Right lobe of liver (tissue), 6 donors: Measurements from ENCODE around the gene NAA50. TPM values are rescaled to one million over a fixed set of nuclear protein-coding genes. Genes with fewer than 3 reads are reported as not detected.

Experiments
- ATAC-seq, 4 donors: fragments of 200-7000 bp; cut with Tn5 transposase; one replicate each; pipeline ENCODE4 v1.9.1; 2020; ENCODE audit warnings: mild to moderate bottlenecking in 4 of 4, moderate library complexity in 4 of 4
- DNase-seq, 3 donors: peaks; one replicate each; pipeline ENCODE4 v3.0.0-alpha.2; 2020
- H3K27ac ChIP-seq, 3 donors: fragments of 200-600 bp; one replicate each; pipeline ENCODE4 v1.8.0; 2022
- H3K27me3 ChIP-seq, 2 donors: fragments of 200-600 bp; one replicate each; pipeline ENCODE4 v1.8.0; 2022
- H3K36me3 ChIP-seq, 4 donors: fragments of 200-600 bp; sonication (generic) in 1 of 4; one replicate each; pipeline versions ENCODE4 v1.5.1 to v1.8.0; 2017 to 2022; ENCODE audit warnings: control low read depth in 1 of 4
- H3K4me1 ChIP-seq, 4 donors: fragments of 200-600 bp; sonication (generic) in 1 of 4; one replicate each; pipeline versions ENCODE4 v1.5.1 to v1.8.0; 2017 to 2022; ENCODE audit warnings: control low read depth in 1 of 4
- H3K4me3 ChIP-seq, 3 donors: fragments of 200-600 bp; one replicate each; pipeline ENCODE4 v1.8.0; 2022
- H3K9me3 ChIP-seq, 4 donors: fragments of 200-600 bp; sonication (generic) in 1 of 4; one replicate each; pipeline versions ENCODE4 v1.5.1 to v1.8.0; 2017 to 2022; ENCODE audit warnings: control low read depth in 1 of 4
- CTCF ChIP-seq, 4 donors: fragments of 200-600 bp in 3 of 4; fragments of 450-650 bp in 1 of 4; IDR thresholded peaks; one replicate each; pipeline versions ENCODE4 v1.5.1 to v1.8.0; 2016 to 2022; ENCODE audit warnings: antibody characterized with exemption in 4 of 4, mild to moderate bottlenecking in 2 of 4
- POLR2A ChIP-seq: fragments of 450-650 bp; IDR thresholded peaks from one replicate; pipeline ENCODE4 v1.6.1; 2017; ENCODE audit warnings: antibody characterized with exemption, mild to moderate bottlenecking
- WGBS: methylation state at CpG from one replicate; pipeline ENCODE4 v1.1.6; 2018; ENCODE audit warnings: low coverage, low lambda C conversion rate; ENCODE audit not compliant: insufficient coverage; ENCODE audit errors: missing lambda C conversion rate; 5-methylcytosine and 5-hydroxymethylcytosine counted together
- intact Hi-C, 2 donors: fragments of 100-400 bp; cut with DNase I; formaldehyde crosslinking; loops; one replicate each; pipeline versions ENCODE4 v1.11.2 to v1.14.1; 2022
- total RNA-seq, 6 experiments: library from RNA; depleted of rRNA in 2 of 6; stranded (reverse); fragments of >200 nt in 2 of 6; fragmentation: NEBNext Ultra II Directional in 3 of 6; extraction: Animal tissue kit (Norgen Biotek cat#: 25700) in 3 of 6; gene quantifications; one replicate each; pipeline versions ENCODE4 v1.1.0 to v1.2.4, GENCODE V29; 2016 to 2023
- donor health status: DM: no; HTN: yes; CAD: no.
- donor health status: DM: no; HTN: no; CAD: no.
- donor health status: DM: no; HTN: no; CAD: no.
- donor health status: DM: no; HTN: yes; CAD: no.
- donor health status: DM: no; HTN: yes; CAD: no.

NAA50 gene
- total RNA-seq, 6 experiments from 2014 or later = 56.1 to 130 (median 60.9) TPM

- Histone ChIP-seq H3K36me3 (no peaks in the 10 kb centered on the region), H3K4me3 (no peak overlapping the region), H3K27me3 (no peaks in the 10 kb centered on the region), H3K4me1 (peaks cover 0 to 59% (median 21%) of the 10 kb centered on the region in 4 donors), H3K9me3 (no peaks in the 10 kb centered on the region), H3K27ac (no peak overlapping the region)
- no peak for TF ChIP-seq CTCF (IDR thresholded peaks at IDR 0.05)
- TF ChIP-seq POLR2A = no peak
- intact Hi-C loops = no loop called here
- WGBS = 55% methylated on average over 5 of the region's 5 CpGs
- DNase-seq (no peak), ATAC-seq (no peak)
Observed at GRCh38 chr3:113741086-113741485, 5.0 kb downstream of the NAA50 start.

GRCh38 chr3:113736548-113737089 is 9.4 kb downstream of the NAA50 start:
- ATAC-seq (peak; percentile 87 to 94 (median 90)), DNase-seq (no peak)
- Histone ChIP-seq H3K9me3 (no peaks in the 10 kb centered on the region), H3K36me3 (no peaks in the 10 kb centered on the region), H3K27me3 (no peaks in the 10 kb centered on the region), H3K4me1 (peaks cover 0 to 35% (median 11%) of the 10 kb centered on the region in 4 donors), H3K4me3 (no peak overlapping the region), H3K27ac (peak overlapping the region in 2 of 3 donors; percentile 39 to 40)
- intact Hi-C loops = no loop called here
- 14% methylated on average over 3 of the region's 3 CpGs for WGBS
- no peak for TF ChIP-seq POLR2A
- peak; percentile 58 to 76 (median 67) for TF ChIP-seq CTCF (IDR thresholded peaks at IDR 0.05)

GRCh38 chr3:113731694-113732093 is 14.4 kb downstream of the NAA50 start:
- WGBS = 80% methylated on average over 4 of the region's 4 CpGs
- ATAC-seq = no peak
- H3K9me3 ChIP-seq = no peaks in the 10 kb centered on the region
- H3K36me3 ChIP-seq = no peaks in the 10 kb centered on the region
- no peak for DNase-seq
- intact Hi-C loops = no loop called here
- TF ChIP-seq CTCF (IDR thresholded peaks at IDR 0.05) = no peak
- TF ChIP-seq POLR2A = no peak
- H3K4me1 ChIP-seq = peaks cover 0 to 13% (median 3%) of the 10 kb centered on the region in 4 donors
- no peaks in the 10 kb centered on the region for H3K27me3 ChIP-seq
- no peak overlapping the region for H3K4me3 ChIP-seq
- H3K27ac ChIP-seq = no peak overlapping the region

GRCh38 chr3:113730550-113730949 is 15.5 kb downstream of the NAA50 start:
- ATAC-seq (no peak), DNase-seq (no peak)
- H3K36me3 ChIP-seq = no peaks in the 10 kb centered on the region
- 100% methylated on average over 1 of the region's 1 CpG for WGBS
- H3K4me1 ChIP-seq = peaks cover 0 to 3% (median 0%) of the 10 kb centered on the region in 4 donors
- no peaks in the 10 kb centered on the region for H3K27me3 ChIP-seq
- intact Hi-C loops = no loop called here
- no peak for TF ChIP-seq POLR2A
- TF ChIP-seq CTCF (IDR thresholded peaks at IDR 0.05) = no peak
- H3K4me3 ChIP-seq = no peak overlapping the region
- no peak overlapping the region for H3K27ac ChIP-seq
- no peaks in the 10 kb centered on the region for H3K9me3 ChIP-seq
